Hematopoietic multipotent progenitor cell treated with erythropoietin and hydrocortisone succinate and interleukin-3 and kit ligand, for 4 days (in vitro differentiated cells): ENCODE measurements around the gene SP6.

ENCODE experiments used
- DNase-seq: peaks from one replicate; pipeline ENCODE4 v3.0.0-alpha.2; 2015

Gene SP6

DNA sequence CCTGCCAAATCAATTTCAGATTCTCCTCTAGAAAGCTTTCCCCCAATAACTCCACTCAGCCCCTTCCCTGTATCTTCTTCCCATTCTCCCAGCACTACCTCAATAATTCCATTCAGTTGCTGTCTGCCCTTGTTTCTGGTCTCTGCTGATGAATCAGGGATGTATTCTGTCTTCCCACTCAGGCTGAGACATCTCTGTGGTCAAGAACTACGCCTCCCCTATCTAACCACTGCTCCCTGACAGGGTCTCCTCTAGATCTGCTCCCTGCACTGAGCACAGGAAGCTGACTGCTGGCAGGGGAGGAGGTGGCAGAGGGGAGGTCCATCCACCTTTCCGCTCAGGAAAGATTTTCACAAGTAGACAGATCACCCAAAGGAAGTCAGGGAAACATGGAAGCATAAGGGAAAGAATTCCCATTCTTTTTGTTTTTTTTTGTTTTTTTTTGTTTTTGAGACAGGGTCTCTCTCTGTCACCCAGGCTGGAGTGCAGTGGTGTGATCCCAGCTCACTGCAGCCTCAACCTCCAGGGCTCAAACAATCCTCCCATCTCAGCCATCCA is 28.1 kb upstream of the SP6 start:
- peak; percentile 33 for DNase-seq

GRCh38 chr17:47878203-47879027 is 27.5 kb upstream of the SP6 start:
- DNase-seq = no peak

GRCh38 chr17:47877368-47878034 is 26.5 kb upstream of the SP6 start:
- peak; percentile 52 for DNase-seq

DNA sequence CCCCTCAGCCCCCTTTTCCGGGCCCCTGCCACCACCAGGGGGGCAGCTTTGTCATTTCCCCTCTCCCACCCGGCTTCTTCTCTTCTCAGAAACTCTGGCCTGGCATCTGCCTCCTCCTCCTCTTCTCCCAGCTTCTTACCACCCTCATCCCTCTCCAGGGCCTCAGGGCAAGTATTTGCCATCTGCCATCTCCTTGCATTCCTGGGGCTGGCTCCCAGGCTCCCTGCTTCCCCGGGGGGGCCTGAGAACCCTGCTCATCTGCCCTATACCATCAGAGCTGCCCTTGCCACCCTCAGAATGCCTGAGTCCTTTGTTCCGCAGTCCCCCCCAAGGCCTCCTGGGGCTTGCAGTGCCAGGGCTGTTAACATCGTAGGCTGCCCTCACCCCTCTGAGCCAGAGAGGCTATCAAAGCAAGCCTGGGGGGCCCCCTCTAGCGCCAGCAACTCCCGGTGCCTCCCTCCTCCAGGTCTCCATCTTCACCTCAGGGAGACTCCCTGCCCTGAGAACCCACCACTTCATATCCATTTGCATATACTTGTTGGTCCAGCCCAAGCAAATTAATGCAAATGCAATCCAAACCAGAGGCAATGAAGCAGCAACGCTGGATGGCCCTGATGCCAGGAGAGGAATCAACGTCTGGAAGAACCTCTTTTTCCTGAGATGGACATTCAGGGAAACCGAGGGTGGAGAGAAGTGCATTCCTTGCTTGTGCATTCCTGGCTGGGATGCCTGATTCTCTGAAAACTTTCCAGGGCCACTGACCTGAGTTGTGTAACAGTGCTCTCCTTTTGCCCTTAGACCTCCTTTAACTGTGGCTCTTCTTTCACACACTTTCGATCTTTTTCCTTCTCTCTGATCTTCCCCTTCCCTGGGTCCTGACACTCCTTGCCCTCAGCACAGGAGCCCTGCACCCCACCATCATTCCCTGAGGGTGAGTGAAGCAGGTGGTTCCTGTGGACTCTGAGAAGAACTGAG is 24.3 kb upstream of the SP6 start:
- DNase-seq = no peak

DNA sequence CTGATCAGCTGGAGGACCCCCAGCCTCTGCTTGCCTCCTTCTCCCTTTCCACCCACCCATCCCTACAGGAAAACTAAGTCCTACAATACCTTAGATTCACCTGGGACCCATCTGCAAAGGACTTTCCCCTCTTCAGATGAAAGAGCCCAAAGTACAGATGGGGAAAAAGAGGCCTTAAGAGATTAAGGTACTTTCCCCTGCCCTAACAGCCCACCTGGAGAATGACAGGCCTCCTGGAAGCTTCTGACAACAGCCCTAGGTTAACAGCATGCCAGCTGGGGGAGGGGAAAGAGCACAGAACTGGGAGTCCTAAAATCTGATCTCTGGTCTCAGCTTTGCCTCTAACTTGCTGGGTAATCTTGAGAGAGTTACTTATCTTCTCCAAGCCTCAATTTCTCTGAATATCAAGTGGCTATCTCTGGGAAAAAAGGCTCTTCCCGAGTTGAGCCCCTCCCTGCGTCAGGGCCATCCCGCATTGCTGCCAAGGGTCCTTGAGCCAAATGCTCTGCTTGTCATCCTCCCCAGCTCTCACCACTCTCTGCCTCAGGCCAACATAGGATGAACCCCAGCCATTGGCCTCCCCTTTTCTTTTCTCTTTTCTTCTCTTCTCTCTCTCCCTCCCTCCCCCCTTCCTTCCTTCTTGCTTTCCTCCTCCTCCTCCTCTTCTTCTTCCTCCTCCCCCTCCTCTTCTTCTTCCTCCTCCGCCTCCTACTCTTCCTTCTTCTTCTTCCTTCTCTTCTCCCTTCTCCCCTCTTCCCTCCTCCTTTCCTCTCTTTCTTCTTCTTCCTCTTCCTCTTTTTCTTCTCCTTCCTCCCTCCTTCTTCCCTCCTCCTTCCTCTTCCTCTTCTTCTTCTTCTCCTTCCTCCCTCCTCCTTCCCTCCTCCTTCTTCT is 22.5 kb upstream of the SP6 start:
- no peak for DNase-seq

GRCh38 chr17:47872651-47873161 is 21.7 kb upstream of the SP6 start:
- DNase-seq = no peak

DNA sequence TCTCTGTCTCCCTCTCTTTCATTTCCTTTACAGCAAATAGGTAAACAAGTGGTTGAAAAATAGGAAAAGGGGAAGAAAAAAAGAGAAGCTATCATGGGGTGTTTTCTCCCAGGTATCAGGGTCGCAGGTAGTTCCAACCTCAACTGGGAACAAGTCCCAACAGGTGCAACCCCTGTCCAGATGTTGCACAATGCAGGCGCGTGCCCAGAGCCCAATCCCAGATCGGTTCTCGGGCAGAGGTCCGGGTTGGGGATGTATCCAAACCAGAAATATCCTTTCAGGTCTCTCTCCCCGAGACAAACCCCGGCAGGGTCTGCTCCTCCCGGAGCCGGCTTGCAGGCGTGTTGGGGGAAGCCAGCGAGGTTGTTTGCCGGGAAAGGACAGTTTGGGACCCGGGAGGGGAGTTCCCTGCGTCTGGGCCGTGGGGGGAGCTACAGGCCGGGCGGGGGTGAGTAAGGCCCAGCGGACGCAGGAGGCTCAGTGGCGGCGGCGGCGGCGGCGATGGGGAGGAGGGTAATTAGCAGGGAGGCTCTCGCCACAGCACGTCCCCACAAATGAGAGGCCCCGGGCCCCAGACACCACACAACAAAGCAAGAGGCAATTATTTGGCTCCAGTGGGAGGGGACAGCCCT is 21.2 kb upstream of the SP6 start:
- no peak for DNase-seq

DNA sequence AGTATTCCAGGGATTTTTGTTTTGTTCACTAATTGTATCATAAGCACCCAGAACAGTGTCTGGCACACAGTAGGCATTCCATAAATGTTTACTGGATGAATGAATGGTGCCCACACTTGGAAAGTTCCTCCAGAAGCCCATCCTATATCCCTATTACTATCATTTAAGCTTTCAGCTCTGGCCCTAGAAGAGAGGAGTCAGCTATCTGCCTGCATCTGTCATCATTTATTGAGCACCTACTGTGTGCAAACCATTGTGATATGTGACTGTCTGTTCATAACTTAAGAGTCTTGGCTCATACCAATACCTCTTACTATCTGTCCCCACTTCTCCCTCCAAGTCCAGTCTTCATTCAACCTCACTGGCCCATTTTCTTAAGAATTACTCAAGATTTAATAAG is 20.1 kb upstream of the SP6 start:
- DNase-seq = no peak

DNA sequence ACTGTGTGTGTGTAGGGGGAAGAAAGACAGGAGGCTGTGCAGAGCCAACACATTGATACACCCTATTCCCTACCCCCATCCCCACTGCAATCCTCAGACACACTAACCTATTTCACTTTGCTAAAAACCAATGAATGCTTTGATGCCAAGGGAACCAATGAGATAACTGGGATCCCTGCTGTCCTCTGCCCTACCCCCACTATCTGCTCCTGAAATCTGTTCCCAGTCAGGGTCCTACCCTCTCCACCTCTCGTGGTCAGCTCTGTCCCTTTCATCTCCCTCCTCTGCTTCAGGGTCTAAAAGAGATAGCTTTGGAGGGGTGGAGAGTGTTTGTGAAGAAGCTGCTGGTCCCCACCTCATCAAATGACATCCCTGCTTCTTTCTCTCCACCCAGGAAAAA is 19.1 kb upstream of the SP6 start:
- no peak for DNase-seq

DNA sequence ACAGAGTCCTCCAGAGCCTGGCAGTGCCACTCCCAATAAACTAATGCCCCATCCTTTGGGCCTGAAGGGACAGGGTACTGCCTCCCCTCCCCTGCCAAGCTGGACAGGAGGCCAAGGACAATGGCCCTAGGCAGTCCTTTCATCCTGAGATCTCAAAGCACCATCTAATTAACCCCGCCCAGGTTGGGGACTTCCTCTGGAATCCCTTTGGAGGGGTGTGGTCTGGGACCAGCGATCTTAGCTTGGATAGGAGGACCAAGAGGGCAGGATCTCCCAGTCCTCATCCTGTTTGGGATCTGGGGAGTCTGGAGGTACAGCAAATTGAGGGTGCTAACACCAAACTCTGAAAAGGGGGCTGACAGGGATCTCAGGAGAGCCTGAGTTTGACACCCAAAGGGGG is 18.2 kb upstream of the SP6 start:
- no peak for DNase-seq

GRCh38 chr17:47867813-47868533 is 17.0 kb upstream of the SP6 start:
- no peak for DNase-seq

DNA sequence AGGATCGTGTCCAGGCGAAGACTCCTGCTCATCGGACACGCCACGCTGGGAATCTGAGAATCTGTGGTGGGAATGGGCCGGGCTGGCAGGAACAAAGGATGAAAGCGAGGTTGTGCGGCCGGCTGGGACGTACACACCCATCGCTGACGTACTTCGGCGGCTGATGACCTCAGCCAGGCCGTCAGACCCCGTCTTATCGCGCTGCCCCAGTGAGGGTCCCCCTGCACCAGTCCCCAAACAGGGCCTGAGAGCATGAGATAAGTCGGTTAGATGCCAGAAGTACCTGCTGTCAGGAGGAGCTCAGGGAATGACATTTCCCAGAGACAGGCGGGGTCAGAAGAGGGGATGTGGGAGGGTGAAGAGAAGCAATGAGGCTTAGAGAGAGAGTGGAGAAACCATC is 16.0 kb upstream of the SP6 start:
- no peak for DNase-seq

GRCh38 chr17:47864791-47865216 is 13.8 kb upstream of the SP6 start:
- no peak for DNase-seq

- DNase-seq = no peak
These were observed 11.9 kb upstream of the SP6 start for GRCh38 chr17:47862621-47863440.

- no peak for DNase-seq
These were observed 9.4 kb upstream of the SP6 start for GRCh38 chr17:47860386-47860785.

- no peak for DNase-seq
These were observed 6.8 kb upstream of the SP6 start for GRCh38 chr17:47857551-47858455.

DNA sequence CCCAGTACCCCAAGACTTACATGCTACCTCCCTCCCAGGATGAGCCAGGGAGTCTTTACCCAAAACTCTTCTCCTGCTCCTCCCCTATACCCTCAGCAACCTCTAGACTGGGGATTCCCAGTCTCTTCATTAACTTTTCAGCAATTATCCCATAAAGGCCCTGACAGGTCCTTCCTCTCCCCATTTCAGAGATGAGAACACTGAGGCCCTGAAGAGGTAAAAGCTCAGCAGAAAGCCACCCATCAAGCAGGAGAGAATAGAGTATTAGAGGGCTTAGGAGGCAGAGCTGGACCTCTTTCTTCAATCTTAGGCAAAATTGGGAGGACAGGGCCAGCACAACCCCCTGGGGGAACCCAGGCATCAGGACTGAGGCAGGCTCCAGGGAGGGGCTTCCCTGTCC is 5.9 kb upstream of the SP6 start:
- DNase-seq = no peak

- DNase-seq = no peak
These were observed 4.8 kb upstream of the SP6 start for GRCh38 chr17:47855737-47856136.
